ENCODE data around the gene RASSF8.

Gene RASSF8

DNA sequence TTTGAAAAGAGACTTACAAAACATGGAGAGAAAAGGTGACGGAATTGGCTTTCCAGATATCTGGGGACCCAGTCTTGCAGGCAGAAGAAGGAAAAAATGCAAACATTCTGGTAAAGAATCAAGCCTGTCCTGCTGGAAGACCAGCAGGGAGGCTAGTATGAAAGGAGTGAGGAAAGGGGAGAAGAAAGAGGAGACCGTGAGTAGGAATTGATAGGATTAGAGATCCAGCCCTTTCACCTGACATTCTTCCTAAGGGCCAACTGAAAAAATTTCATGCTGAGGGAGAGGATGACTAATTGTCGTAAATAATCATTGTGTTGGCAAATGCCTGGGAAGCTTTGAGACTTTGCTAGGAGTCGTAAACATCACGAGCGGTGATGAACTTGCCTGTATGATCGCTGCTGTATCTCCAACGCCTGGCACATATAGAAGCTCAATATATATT lies 154.2 kb downstream of the RASSF8 start:
- no peak for DNase-seq

DNA sequence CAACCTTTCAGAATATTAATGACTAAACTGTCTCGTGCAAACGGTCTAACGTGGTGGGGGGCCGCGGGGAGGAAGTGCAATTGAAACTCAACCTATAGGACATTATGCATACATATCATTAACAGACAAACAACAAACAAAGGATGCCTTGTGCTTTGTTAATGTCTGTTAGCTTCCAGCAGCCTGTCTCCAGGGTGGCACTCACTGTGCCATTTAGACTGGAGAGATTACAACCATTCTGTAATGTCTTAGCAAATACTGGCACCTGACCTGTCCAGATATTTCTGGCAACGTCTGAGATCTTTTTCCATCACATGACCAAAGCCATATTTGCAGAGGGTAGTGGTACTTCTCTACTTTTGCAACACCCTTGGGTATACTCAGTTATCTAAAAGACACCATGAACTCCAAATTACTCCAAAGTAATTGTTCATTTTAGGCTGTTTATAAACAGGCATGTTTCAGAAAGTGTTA lies 154.7 kb downstream of the RASSF8 start:
- no peak for DNase-seq

DNA sequence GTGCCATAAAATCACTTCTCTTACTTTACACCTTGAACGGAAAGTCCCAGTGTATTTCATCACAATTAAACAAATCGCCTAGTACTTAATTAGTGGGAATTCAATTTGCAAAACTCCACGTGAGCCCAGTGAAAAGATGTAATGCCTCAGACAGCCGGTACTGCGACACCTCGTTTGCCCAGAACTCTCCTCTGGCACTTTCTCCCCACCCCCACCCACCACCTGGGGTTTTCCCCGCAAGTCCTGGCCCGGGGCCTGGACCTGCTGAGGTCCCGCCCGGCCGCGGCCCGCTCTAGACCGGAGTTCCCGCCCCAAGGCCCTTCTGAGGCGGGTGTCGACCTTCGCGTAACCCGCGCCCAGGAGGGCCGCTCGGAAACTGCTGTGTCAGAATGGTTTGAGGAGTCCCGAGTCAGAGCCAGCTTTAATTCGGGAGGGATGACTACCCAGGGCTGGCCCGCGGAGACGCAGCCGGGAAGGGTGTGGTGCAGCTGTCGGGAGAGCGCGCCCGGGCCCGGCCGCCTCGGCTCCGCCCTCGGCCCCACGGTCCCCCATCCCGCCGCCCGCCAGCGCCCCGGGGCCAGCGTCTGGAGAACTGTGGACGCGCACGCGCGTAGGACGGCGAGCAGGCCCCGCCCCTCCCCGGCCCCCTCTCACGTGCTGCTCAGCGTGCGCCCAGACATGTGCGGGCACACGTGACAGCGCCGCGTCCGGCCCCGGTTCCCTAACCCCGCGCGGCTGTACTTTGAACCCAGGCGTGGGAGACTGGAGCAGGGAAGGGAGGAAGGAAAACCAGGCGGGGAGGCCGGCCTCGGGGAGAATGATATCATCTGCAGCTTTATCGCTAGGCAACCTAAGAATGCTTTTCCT lies 155.6 kb downstream of the RASSF8 start:
- peak; percentile 65 for DNase-seq

DNA sequence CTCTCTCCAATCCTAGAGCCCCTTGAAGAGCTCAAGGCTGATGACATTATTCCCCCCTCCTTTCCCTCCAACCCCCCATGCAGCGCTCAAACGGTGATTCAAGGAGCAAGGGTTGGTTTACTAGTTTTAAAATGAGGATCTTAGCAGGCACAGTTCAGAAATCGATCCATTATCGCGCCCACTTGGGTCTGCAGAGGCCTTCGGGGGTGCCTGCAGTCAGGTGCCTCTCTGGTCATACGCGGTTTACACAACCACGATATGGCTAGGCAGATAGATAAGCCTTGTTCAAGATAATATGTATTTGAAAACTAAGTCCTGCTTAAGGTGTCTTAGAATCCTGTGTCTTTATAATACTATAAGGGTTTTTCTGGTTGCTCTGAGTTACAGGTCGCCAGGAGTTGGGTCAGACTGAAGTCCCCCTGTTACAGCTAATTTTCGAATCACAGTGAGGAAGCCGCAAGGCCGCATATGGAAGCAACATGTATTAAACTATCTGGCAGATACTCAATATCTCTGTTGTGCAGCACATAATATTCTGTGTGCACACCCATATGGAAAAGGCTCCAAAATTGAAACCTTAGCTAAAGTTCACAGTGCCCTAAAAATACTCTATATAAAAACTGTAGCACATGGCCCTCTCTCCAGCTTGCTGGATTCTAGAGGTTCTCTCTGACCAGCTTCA lies 156.4 kb downstream of the RASSF8 start:
- no peak for DNase-seq

DNA sequence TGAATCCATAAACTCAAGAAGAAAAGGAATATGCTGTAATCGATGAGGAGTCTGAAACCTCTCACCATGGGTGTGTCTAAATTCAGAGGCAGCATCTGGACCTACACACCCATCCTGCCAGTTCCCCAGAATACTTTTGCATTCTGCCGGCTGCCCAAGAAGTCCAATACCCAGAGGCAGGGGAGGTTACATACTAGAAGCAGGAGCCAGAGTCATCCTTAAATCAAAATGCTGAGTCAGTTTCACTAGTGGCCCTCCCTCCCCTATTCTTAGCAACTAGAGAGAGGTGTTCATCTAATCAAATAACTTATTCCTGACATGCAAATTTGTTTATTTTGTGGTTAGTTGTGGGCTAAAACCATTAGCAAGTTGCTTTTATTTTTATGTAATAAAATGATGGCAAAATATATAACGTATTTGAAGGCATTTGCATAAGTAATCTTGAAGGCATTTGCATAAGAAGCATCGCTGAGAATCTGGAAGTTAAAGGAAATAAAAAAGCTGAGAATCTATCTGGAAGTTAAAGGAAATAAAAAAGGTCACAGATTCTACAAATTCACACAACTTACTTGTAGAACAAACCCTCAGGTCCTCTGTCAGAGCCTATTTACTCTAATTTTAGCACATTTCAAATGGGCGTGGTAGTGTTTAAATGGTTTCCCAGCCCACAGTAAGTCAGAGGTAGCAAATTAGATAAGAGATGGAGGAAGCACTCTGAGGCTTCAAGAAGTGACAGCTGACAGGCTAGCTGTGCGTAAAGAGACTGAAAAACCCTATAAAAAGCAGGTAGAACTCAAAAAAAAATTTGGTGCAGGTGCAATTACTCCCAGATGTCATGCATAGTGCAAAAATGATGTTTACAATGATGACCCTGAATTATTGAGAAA lies 158.6 kb downstream of the RASSF8 start:
- DNase-seq = no peak

DNA sequence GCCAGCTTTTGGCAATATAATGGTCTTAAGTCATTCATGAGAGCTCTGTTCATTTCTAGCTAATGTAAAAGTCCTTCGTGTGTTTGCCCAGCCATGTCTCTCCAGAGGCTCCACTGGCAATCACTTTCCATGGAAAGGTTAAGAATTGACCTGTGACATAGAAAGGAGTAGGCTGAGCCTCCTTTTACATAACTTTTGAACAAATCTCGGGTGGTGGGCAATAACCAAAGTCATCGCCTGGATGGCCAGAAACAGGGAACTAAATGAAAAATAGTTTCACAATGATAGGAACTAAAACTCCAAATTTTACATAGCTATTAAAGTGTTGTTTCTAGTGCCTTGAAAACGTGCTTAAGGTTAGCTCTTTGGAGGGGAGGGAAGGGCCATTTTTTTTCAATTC lies 159.8 kb downstream of the RASSF8 start:
- no peak for DNase-seq

DNA sequence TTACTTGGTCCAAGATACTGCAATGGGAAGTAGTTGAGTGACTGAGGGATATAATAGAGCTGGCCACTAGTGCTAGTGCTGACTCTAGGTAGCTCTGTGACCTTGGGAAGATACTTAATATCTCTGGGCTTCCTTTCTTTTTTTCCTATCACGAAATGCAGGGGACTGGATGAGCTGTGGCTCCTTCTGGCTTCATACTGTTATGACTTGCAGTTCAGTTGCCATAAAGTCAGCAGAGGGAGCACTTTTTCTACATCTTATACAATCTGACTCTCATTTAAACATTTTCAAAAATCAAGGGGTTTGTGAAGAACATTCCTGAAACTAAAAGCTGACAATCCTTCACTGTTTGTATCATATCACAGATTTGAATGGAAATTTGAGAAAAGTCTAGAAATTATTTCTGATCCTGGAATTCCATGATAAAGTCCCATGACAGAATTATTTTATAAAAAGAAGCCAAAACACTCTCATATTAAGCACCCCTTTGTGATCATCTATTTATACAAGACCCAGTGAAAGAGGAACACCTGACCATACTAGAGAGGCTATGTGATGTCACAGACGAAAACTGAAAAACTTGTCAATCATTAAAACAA lies 161.0 kb downstream of the RASSF8 start:
- DNase-seq = no peak

DNA sequence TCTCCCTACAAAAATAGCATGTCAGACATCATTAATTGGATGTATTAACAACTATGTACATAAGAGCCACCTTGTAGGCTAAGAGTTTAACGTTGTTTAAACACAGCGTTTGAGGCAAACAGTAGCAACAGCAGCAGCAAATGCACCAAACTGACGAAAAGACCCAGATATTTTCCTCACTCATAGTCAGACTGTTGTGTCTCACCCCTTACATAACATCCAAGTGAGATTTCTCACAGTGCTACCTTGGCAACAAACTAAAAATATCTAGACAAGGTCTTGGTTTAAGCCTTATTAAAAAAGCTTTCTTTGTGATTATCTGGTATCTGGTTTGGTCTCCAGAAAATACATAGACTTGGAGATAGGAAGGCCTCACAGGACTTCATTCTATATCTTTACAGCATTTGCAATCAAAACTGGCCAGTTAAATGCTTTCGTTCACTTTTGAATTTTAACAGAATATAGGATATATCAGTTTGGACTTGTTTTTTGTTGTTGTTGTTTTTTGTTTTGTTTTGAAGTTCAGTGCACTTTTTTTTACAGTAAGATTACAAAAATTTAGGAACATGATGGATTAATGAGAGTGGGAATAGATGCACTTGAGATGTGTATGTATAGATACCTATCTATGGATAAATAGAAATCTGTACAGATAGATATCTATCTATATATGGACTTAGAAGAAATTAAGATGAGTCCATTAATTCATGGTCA lies 162.2 kb downstream of the RASSF8 start:
- no peak for DNase-seq

DNA sequence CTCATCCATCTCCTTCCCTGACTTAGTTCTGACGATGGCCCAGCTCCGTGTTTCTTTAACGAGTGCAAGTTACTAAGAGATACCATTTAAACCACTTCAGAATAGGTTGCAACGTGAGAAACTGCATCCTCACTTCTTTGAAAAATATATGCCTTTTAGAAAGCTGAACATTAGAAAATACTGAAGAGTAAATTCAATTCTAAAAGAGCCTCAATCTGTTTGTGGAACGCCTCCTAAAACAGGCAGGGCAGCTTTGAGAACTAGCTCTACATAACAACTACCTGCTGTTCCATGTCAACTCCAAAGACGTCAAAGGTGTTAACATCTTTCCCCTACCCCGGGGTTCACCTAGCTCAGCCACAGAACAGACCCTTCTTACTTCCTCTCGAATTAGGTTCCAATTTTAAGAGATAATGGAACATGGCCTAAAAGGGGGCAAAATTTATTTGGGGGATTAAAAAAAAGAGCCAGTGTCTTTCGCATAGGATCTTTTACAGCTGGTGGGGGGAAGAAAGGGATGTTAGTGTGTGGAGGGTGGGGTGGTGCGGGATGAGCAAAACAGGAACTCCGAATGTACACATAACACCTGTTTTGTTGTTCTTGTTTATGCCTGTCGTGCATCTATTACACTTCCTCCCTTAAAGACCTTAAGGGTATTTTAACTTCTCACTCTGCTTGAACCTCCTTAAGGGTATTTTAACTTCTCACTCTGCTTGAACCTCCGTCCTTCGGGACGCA lies 163.0 kb downstream of the RASSF8 start:
- DNase-seq = no peak

DNA sequence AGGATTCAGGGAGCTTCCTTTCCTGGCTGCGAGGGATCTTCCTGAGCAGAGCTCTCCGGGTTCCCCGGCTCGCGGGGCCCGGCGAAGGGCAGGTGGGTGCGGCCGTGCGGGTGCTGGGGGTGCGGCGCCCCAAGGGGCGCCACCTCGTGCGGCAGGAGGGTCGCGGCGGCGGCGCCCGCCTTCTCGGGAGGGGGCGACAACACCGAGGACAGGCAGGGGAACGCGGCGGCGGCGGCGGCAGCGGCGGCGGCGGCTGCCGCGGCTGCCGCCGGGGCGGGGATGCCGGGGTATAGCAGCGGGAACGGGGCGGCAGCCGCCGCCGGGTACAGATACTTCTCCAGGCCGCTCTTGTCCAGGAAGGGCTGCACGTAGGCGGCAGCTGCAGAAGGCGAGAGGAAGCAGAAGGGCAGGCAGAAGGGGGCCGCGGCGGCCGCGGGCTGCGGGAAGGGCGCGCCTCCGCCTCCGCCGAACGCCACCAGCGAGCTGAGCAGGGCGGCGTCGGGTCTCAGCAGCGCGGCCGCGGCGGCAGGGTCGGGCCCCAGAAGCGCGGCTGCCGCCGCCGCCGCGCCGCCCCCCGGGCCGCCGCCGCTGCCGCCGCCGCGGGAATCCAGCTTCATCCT lies 163.7 kb downstream of the RASSF8 start:
- no peak for DNase-seq

DNA sequence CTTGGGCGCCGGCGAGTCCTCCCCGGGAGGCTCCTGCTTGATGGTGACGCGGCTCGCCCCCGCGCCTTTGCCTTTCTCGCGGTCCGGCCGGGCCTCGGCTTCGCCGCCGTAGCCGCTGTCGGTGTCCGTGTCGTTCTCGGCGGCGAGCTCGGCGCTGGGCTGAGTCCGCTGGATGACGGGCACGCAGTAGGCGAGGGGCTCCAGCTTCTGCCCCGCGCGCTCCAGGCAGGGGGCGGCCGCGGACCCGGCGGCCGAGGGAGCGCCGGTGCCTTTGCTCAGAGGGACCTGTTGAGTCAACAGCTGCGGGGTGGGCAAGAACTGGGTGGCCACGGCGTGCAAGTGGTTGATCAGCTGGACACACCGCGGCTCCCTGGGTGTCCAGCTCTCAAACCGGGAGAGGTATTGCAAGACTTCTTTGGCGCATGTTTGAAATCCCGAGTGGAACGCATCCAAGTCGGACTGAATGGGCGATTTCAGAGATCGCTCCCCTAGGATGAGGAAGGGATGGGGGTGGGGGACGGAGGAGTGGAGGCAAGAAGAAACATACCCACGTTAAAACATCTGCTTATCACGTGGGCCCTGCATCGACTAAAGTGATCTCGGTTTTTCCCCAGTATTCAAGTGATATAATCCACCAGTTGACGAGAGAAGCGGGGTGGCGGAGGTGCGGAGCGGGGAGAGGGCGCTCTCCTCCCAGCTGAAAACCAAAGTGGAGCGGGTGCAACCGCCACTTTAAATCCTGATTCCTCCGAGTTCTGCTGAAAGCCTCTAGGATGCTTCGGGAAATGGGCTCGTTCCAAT lies 164.4 kb downstream of the RASSF8 start:
- DNase-seq = no peak

DNA sequence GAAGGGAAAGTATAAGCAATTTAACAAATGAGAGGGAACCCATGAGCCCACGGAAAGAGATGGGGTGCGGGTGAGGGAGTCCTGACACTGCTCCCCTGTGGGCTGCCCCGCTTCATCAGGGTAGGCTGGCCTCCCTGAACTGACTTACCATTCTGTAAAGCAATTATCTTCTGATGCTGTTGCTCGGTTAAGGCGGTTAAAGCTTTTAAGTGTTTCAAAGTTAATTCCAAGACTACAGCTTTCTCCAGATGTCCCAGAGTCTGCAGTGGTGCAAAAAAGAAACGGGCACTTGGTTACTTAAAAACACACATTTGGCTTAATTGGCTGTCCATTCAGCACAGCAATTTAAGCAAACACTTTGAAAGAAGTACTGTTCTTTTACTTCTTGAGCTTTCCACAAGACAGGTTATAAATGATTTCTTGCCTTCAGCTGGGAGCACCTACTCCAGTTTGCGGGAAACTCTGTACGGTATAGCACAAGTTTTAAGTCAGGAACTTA lies 165.0 kb downstream of the RASSF8 start:
- DNase-seq = no peak

DNA sequence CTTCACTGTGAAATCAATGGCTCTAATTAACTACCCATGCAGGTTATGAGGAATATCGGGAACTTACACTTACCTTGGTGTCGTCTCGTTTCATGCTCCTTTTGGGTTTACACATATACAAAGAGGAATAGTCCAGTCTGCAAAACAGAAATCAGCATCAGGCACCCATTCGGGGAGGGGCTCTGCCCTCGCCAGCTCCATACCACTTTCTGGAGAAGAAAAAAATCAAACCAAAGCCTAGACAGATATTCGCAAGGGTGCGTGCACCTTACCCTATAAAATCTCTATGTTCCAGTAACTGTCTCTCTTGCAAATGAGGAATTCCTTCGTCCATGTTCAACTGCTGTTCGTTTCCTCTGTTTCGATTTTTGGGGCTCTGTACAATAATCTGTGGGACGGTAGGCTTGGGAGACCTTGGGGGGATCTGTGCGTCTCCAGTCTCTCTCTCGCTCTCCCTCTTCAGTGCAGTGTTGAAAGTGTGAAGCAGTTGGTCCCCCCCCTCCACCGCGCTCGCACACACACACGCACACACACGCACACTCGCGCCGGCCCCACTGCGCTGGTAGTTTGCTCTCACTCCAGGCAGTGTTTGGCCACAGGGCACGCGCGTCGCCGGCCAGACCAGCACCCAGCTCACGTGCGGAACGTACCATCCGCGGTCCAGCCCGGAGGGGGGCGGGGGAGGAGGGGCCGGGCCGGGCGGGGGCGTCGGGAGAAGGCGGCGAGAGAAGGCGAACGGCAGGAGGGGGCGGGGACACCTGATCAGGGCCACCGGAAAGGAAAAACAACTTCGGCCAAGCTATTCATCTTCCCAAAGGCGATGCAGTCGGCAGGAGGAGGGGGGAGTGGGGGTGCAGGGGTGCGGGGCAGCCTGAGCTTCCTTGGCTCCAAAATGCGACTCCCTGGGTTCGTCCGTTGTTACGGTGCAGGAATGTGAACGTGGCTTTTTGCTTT lies 166.2 kb downstream of the RASSF8 start, which contains the start of gene BHLHE41:
Gene BHLHE41, minus strand, starts transcription at position 592 of the 954 bp plus-strand sequence. Its CDS starts 258 bp downstream, at position 334.
- no peak for DNase-seq

DNA sequence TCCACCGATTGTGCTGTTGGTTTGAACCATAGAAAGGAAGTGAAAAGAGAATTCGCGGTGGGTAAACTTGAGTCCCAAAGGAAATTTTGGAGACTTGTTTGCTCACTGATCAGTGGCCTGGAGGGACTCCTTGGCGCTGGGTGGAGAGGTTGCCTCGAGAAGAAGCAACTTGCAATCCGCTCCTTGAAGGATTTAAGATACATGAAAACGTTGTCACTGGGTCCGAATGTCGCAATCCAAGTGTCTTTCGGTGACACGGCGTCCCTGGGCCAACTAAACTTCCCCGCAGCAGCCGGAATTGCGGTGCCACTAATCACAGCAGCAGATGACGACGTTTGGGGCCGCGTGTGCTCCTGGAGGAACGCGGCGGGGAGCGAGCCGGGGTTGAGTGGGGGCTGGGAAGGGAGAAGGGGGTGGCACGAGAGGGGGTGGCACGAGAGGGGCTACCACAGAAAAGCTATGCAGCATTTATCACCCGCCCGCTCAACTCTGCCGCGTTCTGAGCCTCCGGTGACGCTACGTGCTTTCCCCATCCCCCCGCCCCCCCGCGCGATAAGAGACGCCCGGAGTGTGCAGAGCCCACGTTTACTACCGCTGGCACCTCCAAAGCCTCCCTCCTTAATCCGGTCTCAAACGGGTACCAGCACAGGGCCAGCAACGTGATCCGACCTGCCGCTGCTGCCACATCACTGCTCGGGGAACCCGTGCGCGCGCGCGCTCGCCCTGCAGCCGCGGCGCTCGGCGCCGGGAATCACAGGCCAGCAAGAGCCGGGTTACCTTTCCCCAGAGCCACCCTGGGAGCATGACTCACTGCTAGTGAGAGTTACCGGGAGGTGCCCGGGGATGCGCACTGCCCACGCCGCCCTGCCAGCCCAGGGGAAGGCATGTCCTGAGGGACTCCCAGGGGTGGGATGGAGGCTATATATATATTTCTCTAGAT lies 167.2 kb downstream of the RASSF8 start:
- DNase-seq = no peak

DNA sequence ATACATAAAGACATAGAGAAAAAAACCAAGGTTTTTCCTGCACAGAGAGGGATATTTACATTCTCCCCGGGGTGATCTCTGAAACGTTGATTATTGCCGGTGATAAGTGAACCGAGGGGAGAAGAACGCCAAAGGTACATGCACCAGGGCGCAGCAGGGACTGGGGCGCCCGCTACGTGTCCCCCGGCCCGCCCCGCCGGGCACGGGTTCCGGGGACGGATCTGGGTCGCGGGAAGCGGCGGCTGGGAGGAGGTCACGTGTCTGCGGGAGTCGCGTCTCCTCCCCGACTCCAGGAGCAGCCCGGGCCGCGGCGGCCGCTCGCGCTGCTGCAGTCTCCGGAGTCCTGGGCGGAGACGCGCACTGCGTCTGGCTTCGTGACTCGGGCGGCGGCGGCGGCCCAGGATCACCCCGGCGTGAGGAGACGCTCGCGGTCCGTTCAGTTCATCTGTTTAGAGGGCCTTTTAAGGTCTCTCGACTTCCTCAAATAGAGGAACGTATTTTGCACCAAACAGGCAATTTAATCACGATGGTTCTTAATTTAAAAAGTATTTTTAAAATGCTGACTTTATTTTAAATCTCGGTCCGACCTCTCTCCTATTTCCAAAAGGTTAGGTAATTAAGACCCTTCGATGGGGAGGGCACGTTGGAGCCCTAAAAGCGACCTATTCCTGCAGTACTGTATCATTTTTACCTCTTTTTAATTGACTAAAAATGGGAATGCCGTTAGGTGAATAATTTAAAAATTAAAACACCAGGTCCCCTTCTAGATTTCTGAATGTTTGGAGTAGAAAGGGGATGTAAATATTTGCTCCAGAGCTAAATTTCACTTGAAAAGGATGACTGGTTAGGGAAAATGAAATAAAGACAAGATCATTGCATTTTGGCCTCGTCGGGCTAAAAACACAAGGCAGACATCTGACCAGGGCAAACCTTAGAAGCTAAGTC lies 168.1 kb downstream of the RASSF8 start:
- DNase-seq = no peak

DNA sequence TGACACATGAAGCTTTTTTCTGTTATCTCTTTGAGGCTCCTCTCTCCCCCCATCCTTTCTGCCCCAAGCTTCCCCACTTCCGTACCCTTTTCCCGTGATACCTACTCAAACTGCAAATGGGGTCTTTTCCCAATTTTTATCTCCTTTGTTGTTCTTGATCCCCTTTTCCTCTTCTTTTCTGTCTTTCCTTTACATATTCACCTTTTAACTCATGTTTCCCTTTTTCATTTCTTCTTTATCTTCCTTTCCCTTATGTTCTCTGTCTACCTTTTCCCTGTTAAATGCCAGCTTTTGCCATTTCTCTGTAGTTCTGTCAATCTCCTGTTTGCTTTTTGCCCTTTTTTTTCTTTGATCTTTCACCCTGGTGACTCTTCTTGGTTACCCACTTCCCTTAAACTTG lies 168.9 kb downstream of the RASSF8 start:
- DNase-seq = no peak

Measured in NCI-H1048 (cell line).